Occipital lobe (tissue), 2 donors: ENCODE results near the gene RAPGEF6. TPM values are rescaled to one million over a fixed set of nuclear protein-coding genes. Genes with fewer than 3 reads are reported as not detected.
"Not testable (repeated sequence)": the region's sequence is repeated elsewhere in the genome, so short reads cannot be mapped to it uniquely, and the experiment has no call there.

Source experiments
- DNase-seq: peaks from one replicate; lab custom pipeline; 2025; lab: John Stamatoyannopoulos, UW
- total RNA-seq: library from RNA; depleted of rRNA; stranded (reverse); fragments of >200 nt; gene quantifications from one replicate; pipeline ENCODE4 v1.2.3, GENCODE V29; 2014

Gene RAPGEF6
- total RNA-seq, 1 donor from 2014 or later = 66.1 TPM

- DNase-seq = no peak
Measured at GRCh38 chr5:131511934-131512333, 123.1 kb downstream of the RAPGEF6 start.

- DNase-seq = no peak
Measured at GRCh38 chr5:131509801-131510200, 125.2 kb downstream of the RAPGEF6 start.

GRCh38 chr5:131505237-131505908 lies 129.7 kb downstream of the RAPGEF6 start:
- no peak for DNase-seq

GRCh38 chr5:131496400-131496713 lies 138.7 kb downstream of the RAPGEF6 start:
- DNase-seq = no peak

- DNase-seq = no peak
Measured at GRCh38 chr5:131495536-131496399, 139.3 kb downstream of the RAPGEF6 start.

- no peak for DNase-seq
Measured at GRCh38 chr5:131491749-131492148, 143.3 kb downstream of the RAPGEF6 start.

GRCh38 chr5:131488463-131488862 lies 146.6 kb downstream of the RAPGEF6 start:
- DNase-seq = no peak

GRCh38 chr5:131487371-131487770 lies 147.7 kb downstream of the RAPGEF6 start:
- DNase-seq = not testable (repeated sequence)

GRCh38 chr5:131482617-131483016 lies 152.4 kb downstream of the RAPGEF6 start:
- DNase-seq = no peak

- no peak for DNase-seq
Measured at GRCh38 chr5:131481569-131481968, 153.5 kb downstream of the RAPGEF6 start.

GRCh38 chr5:131475541-131475941 lies 159.5 kb downstream of the RAPGEF6 start:
- DNase-seq = no peak

- no peak for DNase-seq
Measured at GRCh38 chr5:131473731-131474130, 161.3 kb downstream of the RAPGEF6 start.

- DNase-seq = no peak
Measured at GRCh38 chr5:131466171-131466766, 168.8 kb downstream of the RAPGEF6 start.

- no peak for DNase-seq
Measured at GRCh38 chr5:131463656-131464055, 171.4 kb downstream of the RAPGEF6 start.

GRCh38 chr5:131462454-131462853 lies 172.6 kb downstream of the RAPGEF6 start:
- no peak for DNase-seq

GRCh38 chr5:131461742-131462141 lies 173.3 kb downstream of the RAPGEF6 start:
- DNase-seq = no peak

- DNase-seq = no peak
Measured at GRCh38 chr5:131460867-131461572, 174.0 kb downstream of the RAPGEF6 start.

GRCh38 chr5:131460133-131460532 lies 174.9 kb downstream of the RAPGEF6 start:
- no peak for DNase-seq

GRCh38 chr5:131459216-131459615 lies 175.8 kb downstream of the RAPGEF6 start:
- no peak for DNase-seq

- DNase-seq = no peak
Measured at GRCh38 chr5:131457193-131457592, 177.8 kb downstream of the RAPGEF6 start.

- no peak for DNase-seq
Measured at GRCh38 chr5:131450941-131451340, 184.1 kb downstream of the RAPGEF6 start.

- no peak for DNase-seq
Measured at GRCh38 chr5:131441184-131441583, 193.8 kb downstream of the RAPGEF6 start.
